Measurements from ENCODE around the gene ZNF598.
A peak's percentile ranks its signal among the peaks of the same experiment; 100 is the strongest.
"Not testable (repeated sequence)": the region's sequence is repeated elsewhere in the genome, so short reads cannot be mapped to it uniquely, and the experiment has no call there.

The ZNF598 gene

GRCh38 chr16:2027024-2028010 lies 17.7 kb upstream of the ZNF598 start:
- DNase-seq (ENCODE audit: low spot score) = no peak

- DNase-seq (ENCODE audit: low spot score) = no peak
These were observed 16.9 kb upstream of the ZNF598 start, which contains the start of gene NHERF2 for GRCh38 chr16:2026461-2027023. Gene NHERF2, plus strand, starts transcription at chr16:2026902. Its CDS starts 104 bp downstream, at chr16:2027006.

- no peak for DNase-seq (ENCODE audit: low spot score)
These were observed 16.3 kb upstream of the ZNF598 start for GRCh38 chr16:2025878-2026460.

GRCh38 chr16:2025251-2025650 lies 15.6 kb upstream of the ZNF598 start:
- DNase-seq (ENCODE audit: low spot score) = no peak

- DNase-seq (ENCODE audit: low spot score) = no peak
These were observed 14.4 kb upstream of the ZNF598 start for GRCh38 chr16:2024032-2024420.

- peak; percentile 95 for DNase-seq (ENCODE audit: low spot score)
These were observed 13.7 kb upstream of the ZNF598 start for GRCh38 chr16:2023092-2024031.

- DNase-seq (ENCODE audit: low spot score) = no peak
These were observed 13.1 kb upstream of the ZNF598 start for GRCh38 chr16:2022723-2023091.

- DNase-seq (ENCODE audit: low spot score) = no peak
These were observed 10.6 kb upstream of the ZNF598 start for GRCh38 chr16:2019921-2020831.

- DNase-seq (ENCODE audit: low spot score) = no peak
These were observed 9.9 kb upstream of the ZNF598 start, which contains the start of gene NPW for GRCh38 chr16:2019518-2019920. Gene NPW, plus strand, starts transcription at chr16:2019785.

- no peak for DNase-seq (ENCODE audit: low spot score)
These were observed 6.8 kb upstream of the ZNF598 start for GRCh38 chr16:2016407-2016922.

GRCh38 chr16:2015947-2016208 lies 6.3 kb upstream of the ZNF598 start:
- DNase-seq (ENCODE audit: low spot score) = no peak

GRCh38 chr16:2015117-2015946 lies 5.7 kb upstream of the ZNF598 start:
- no peak for DNase-seq (ENCODE audit: low spot score)

- no peak for DNase-seq (ENCODE audit: low spot score)
These were observed 3.9 kb upstream of the ZNF598 start for GRCh38 chr16:2013527-2013926.

- not testable (repeated sequence) for DNase-seq (ENCODE audit: low spot score)
These were observed 2.1 kb upstream of the ZNF598 start for GRCh38 chr16:2011726-2012125.

- DNase-seq (ENCODE audit: low spot score) = no peak
These were observed 383 bp downstream of the ZNF598 start for GRCh38 chr16:2009164-2009711.

- no peak for DNase-seq (ENCODE audit: low spot score)
These were observed 924 bp downstream of the ZNF598 start for GRCh38 chr16:2008631-2009163.

GRCh38 chr16:2008009-2008526 lies 1.6 kb downstream of the ZNF598 start:
- DNase-seq (ENCODE audit: low spot score) = peak; percentile 19

- DNase-seq (ENCODE audit: low spot score) = no peak
These were observed 2.4 kb downstream of the ZNF598 start for GRCh38 chr16:2007081-2007836.

Data from CD4-positive, alpha-beta T cell treated with Interleukin-2 at 100 ng/mL for 4 hours (primary cell).